Measurements from ENCODE around the gene APOC4. TPM values are rescaled to one million over a fixed set of nuclear protein-coding genes. Genes with fewer than 3 reads are reported as not detected.

Gene APOC4
- total RNA-seq, 1 experiment from 2014 or later = not detected

DNA sequence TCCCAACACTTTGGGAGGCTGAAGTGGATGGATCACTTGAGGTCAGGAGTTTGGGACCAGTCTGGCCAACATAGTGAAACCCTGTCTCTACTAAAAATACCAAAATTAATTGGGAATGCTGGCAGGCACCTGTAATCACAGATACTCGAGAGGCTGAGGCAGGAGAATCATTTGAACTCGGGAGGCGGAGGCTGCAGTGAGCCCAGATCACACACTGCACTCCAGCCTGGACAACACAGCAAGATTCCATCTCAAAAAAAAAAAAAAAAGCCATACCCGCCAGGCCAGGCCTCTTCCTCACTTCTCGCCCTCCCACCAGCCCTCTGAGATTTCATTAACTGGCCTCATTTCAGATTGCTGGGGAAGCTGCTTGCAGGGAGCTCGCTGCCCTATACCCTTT lies 51.5 kb downstream of the APOC4 start:
- Histone ChIP-seq H3K27me3 (ENCODE audit: insufficient read depth, low read length) (no peaks in the 10 kb centered on the region), H3K9me3 (ENCODE audit: control insufficient read depth in 1 of 2, insufficient read depth in 1 of 2, low read depth in 1 of 2, low read length in 2 of 2) (no peaks in the 10 kb centered on the region), H2AFZ (ENCODE audit: low read depth, low read length, poor library complexity, severe bottlenecking) (no peak overlapping the region), H4K20me1 (ENCODE audit: insufficient read depth) (no peaks in the 10 kb centered on the region), H3K27ac (ENCODE audit: low read depth, low read length) (no peak overlapping the region), H3K9me2 (ENCODE audit: insufficient read depth) (no peaks in the 10 kb centered on the region), H3K9ac (ENCODE audit: low read length) (no peak overlapping the region), H3K4me3 (replicated peaks in 1 of 2; ENCODE audit: low read depth in 1 of 2, low read length in 2 of 2) (no peak overlapping the region), H3K4me2 (ENCODE audit: low read length) (no peak overlapping the region), H3K36me3 (ENCODE audit: control insufficient read depth in 1 of 2, insufficient read depth in 2 of 2, low read length in 2 of 2) (peaks cover 0 to 2% of the 10 kb centered on the region in 2 experiments; a peak in 2 of 4 replicates), H3K79me2 (ENCODE audit: insufficient read depth, low read length) (no peaks in the 10 kb centered on the region), H3K4me1 (ENCODE audit: control insufficient read depth in 1 of 2, insufficient read depth in 2 of 2, low read length in 2 of 2) (no peaks in the 10 kb centered on the region)
- CTCF ChIA-PET = interaction anchor here (0.5 kb wide), 1 partner anchor 777 kb away, joined by 3 read pairs; no protein-coding TSS in a partner anchor
- TF ChIP-seq POLR2A (IDR thresholded peaks at IDR 0.05; ENCODE audit: borderline replicate concordance, extremely low read depth, insufficient read depth, insufficient read length) = no peak
- TF ChIP-seq TCF7L2 (IDR thresholded peaks at IDR 0.05; ENCODE audit: borderline replicate concordance, extremely low read depth, insufficient read depth, insufficient read length) = no peak
- TF ChIP-seq RAD21 (IDR thresholded peaks at IDR 0.05; ENCODE audit: low read depth) = no peak
- no peak for TF ChIP-seq SP1 (IDR thresholded peaks at IDR 0.05; ENCODE audit: low read depth)
- no peak for TF ChIP-seq CBX3 (IDR thresholded peaks at IDR 0.05; ENCODE audit: low read depth)
- RAD21 ChIA-PET (ENCODE audit: low non-redundant PET in 1 of 2, low total read pairs in 2 of 2, uncharacterized antibody in 2 of 2, unreplicated experiment in 2 of 2) = no interaction called here
- POLR2A ChIA-PET = no interaction called here
- ATAC-seq (no peak), DNase-seq (ENCODE audit: low read depth, low spot score) (no peak)
- no TSS peak for BruUV-seq (replicated peaks)
- intact Hi-C loops (cut with micrococcal nuclease) = no loop called here

DNA sequence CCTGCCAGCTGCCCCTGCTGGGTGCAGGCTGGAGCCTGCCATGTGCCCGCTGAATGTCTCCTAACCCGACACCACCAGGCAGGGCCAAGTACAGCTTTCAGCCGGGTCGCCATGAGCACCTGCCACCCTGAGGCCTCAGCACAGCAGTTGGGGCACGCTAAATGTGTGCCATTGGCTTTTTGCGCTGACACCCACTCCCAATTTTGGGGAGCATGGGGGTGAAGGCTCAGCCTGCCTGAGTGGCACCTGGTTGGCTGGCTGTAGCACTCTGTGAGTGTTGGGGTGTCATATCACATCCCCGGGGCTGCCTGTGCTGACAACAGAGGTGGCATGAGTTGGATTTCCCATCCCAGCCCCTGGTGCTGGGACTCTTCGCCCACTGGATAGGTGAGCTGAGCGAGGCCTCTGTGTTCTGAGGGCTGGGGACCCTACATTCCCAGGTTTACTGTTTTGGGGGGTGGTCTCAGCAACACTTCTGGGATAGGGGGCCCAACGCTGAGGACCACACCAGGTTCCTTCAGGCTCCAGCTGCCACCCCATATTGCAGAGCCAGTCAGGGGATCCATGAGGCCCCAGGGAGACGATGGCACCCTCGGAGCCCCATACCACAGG lies 52.0 kb downstream of the APOC4 start:
- Histone ChIP-seq H3K4me3 (replicated peaks in 1 of 2; ENCODE audit: low read depth in 1 of 2, low read length in 2 of 2) (no peak overlapping the region), H3K4me2 (ENCODE audit: low read length) (no peak overlapping the region), H3K9ac (ENCODE audit: low read length) (no peak overlapping the region), H3K79me2 (ENCODE audit: insufficient read depth, low read length) (no peaks in the 10 kb centered on the region), H2AFZ (ENCODE audit: low read depth, low read length, poor library complexity, severe bottlenecking) (no peak overlapping the region), H3K9me2 (ENCODE audit: insufficient read depth) (no peaks in the 10 kb centered on the region), H3K36me3 (ENCODE audit: control insufficient read depth in 1 of 2, insufficient read depth in 2 of 2, low read length in 2 of 2) (peaks cover 0 to 2% of the 10 kb centered on the region in 2 experiments; a peak in 2 of 4 replicates), H3K9me3 (ENCODE audit: control insufficient read depth in 1 of 2, insufficient read depth in 1 of 2, low read depth in 1 of 2, low read length in 2 of 2) (no peaks in the 10 kb centered on the region), H3K27me3 (ENCODE audit: insufficient read depth, low read length) (no peaks in the 10 kb centered on the region), H4K20me1 (ENCODE audit: insufficient read depth) (no peaks in the 10 kb centered on the region), H3K4me1 (ENCODE audit: control insufficient read depth in 1 of 2, insufficient read depth in 2 of 2, low read length in 2 of 2) (no peaks in the 10 kb centered on the region), H3K27ac (ENCODE audit: low read depth, low read length) (no peak overlapping the region)
- no TSS peak for BruUV-seq (replicated peaks)
- ATAC-seq (no peak), DNase-seq (ENCODE audit: low read depth, low spot score) (no peak)
- ChIA-PET POLR2A (no interaction called here), CTCF (interaction anchor here (0.5 kb wide), 1 partner anchor 777 kb away, joined by 3 read pairs; no protein-coding TSS in a partner anchor), RAD21 (ENCODE audit: low non-redundant PET in 1 of 2, low total read pairs in 2 of 2, uncharacterized antibody in 2 of 2, unreplicated experiment in 2 of 2) (no interaction called here)
- intact Hi-C loops (cut with micrococcal nuclease) = no loop called here
- TF ChIP-seq, protein P1, sequence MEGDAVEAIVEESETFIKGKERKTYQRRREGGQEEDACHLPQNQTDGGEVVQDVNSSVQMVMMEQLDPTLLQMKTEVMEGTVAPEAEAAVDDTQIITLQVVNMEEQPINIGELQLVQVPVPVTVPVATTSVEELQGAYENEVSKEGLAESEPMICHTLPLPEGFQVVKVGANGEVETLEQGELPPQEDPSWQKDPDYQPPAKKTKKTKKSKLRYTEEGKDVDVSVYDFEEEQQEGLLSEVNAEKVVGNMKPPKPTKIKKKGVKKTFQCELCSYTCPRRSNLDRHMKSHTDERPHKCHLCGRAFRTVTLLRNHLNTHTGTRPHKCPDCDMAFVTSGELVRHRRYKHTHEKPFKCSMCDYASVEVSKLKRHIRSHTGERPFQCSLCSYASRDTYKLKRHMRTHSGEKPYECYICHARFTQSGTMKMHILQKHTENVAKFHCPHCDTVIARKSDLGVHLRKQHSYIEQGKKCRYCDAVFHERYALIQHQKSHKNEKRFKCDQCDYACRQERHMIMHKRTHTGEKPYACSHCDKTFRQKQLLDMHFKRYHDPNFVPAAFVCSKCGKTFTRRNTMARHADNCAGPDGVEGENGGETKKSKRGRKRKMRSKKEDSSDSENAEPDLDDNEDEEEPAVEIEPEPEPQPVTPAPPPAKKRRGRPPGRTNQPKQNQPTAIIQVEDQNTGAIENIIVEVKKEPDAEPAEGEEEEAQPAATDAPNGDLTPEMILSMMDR (IDR thresholded peaks at IDR 0.05 in 2 of 3, conservative IDR thresholded peaks at IDR 0.05 in 1 of 3; ENCODE audit: borderline replicate concordance in 1 of 3, insufficient read depth in 1 of 3, low read depth in 2 of 3, low read length in 2 of 3) = no peak
- TF ChIP-seq, protein P2, sequence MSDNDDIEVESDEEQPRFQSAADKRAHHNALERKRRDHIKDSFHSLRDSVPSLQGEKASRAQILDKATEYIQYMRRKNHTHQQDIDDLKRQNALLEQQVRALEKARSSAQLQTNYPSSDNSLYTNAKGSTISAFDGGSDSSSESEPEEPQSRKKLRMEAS (IDR thresholded peaks at IDR 0.05) = no peak
- TF ChIP-seq ELF1 (IDR thresholded peaks at IDR 0.05; ENCODE audit: borderline replicate concordance, low read depth) (no peak), EGR1 (IDR thresholded peaks at IDR 0.05; ENCODE audit: low read depth) (no peak), SRF (IDR thresholded peaks at IDR 0.05; ENCODE audit: low read depth) (no peak), ZFX (IDR thresholded peaks at IDR 0.05) (no peak), EZH2 (IDR thresholded peaks at IDR 0.05) (no peak), CBX3 (IDR thresholded peaks at IDR 0.05; ENCODE audit: low read depth) (no peak), EZH2phosphoT487 (IDR thresholded peaks at IDR 0.05; ENCODE audit: borderline replicate concordance) (no peak), FOSL1 (IDR thresholded peaks at IDR 0.05; ENCODE audit: low read depth) (no peak), SP1 (IDR thresholded peaks at IDR 0.05; ENCODE audit: low read depth) (no peak), RAD21 (IDR thresholded peaks at IDR 0.05; ENCODE audit: low read depth) (no peak), YY1 (IDR thresholded peaks at IDR 0.05; ENCODE audit: extremely low read depth, insufficient replicate concordance, low read depth, low read length) (no peak), POLR2AphosphoS5 (IDR thresholded peaks at IDR 0.05; ENCODE audit: low read depth, low read length) (no peak; the same call in 1 of the 2 replicates)
- TF ChIP-seq, protein P3, sequence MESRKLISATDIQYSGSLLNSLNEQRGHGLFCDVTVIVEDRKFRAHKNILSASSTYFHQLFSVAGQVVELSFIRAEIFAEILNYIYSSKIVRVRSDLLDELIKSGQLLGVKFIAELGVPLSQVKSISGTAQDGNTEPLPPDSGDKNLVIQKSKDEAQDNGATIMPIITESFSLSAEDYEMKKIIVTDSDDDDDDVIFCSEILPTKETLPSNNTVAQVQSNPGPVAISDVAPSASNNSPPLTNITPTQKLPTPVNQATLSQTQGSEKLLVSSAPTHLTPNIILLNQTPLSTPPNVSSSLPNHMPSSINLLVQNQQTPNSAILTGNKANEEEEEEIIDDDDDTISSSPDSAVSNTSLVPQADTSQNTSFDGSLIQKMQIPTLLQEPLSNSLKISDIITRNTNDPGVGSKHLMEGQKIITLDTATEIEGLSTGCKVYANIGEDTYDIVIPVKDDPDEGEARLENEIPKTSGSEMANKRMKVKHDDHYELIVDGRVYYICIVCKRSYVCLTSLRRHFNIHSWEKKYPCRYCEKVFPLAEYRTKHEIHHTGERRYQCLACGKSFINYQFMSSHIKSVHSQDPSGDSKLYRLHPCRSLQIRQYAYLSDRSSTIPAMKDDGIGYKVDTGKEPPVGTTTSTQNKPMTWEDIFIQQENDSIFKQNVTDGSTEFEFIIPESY (IDR thresholded peaks at IDR 0.05; ENCODE audit: extremely low read depth, insufficient replicate concordance, low read length) = no peak

All from HCT116 (cell line).